GM19455 (cell line): Measurements from ENCODE around the gene ZNF25.
"Not testable (repeated sequence)": the region's sequence is repeated elsewhere in the genome, so short reads cannot be mapped to it uniquely, and the experiment has no call there.

Source experiments
- ATAC-seq: cut with Tn5 transposase; IDR thresholded peaks from one replicate; pipeline ENCODE4 v1.9.1; 2021; ENCODE audit not compliant: unreplicated experiment

The ZNF25 gene

GRCh38 chr10:37948210-37948609 is 28.2 kb downstream of the ZNF25 start:
- no peak for ATAC-seq

DNA sequence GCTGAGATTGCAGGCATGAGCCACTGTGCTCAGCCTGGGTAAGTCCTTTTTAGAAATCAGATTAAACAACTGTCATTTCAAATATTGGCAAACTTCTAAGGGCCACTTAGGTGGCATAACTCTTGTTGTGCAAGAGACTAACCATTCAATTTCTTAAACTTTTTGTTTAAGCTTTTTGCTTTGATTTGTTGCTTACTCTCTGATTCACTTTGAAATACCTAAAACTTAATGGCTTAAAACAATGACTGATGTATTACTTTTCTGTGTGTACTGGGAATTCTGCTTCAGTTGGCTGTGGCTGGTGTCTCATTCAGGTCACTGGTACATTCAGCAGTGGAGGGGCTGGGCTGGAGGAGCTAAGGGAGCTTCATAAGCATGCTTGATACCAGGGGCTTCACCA is 28.9 kb downstream of the ZNF25 start:
- no peak for ATAC-seq

GRCh38 chr10:37937864-37938263 is 38.6 kb downstream of the ZNF25 start:
- ATAC-seq: no peak

DNA sequence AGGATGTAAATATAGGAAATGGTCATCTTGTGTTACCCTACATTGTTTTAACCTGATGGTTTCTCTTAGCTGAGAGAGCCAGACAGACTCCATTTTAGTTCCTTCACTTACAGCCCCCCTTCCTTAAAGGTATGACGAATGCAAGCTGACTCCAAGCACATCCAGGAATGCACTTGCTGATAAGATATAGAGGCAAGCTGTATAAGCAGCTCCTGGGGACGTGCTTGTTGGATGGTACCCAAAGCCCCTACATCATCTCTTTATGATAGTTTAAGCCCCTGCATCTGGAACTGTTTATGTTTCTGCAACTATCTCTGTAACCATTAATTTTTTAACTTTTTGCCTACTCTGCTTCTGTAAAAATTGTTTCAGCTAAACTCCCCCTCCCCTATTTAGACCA is 41.7 kb downstream of the ZNF25 start:
- no peak for ATAC-seq

GRCh38 chr10:37930423-37930822 is 46.0 kb downstream of the ZNF25 start:
- ATAC-seq: no peak

DNA sequence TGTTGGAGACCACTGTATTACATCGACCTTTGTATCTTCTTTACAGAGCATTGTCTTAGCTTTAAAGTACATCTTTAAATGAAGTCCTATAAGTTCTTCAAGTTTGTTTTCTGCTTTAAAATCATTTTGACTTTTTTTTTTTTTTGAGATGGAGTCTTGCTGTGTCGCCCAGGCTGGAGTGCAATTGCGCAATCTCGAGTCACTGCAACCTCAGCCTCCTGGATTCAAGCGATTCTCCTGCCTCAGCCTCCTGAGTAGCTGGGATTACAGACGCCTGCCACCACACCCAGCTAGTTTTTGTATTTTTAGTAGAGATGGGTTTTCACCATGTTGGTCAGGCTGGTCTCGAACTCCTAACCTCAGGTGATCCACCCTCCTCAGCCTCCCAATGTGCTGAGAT is 68.3 kb downstream of the ZNF25 start:
- ATAC-seq: not testable (repeated sequence)

DNA sequence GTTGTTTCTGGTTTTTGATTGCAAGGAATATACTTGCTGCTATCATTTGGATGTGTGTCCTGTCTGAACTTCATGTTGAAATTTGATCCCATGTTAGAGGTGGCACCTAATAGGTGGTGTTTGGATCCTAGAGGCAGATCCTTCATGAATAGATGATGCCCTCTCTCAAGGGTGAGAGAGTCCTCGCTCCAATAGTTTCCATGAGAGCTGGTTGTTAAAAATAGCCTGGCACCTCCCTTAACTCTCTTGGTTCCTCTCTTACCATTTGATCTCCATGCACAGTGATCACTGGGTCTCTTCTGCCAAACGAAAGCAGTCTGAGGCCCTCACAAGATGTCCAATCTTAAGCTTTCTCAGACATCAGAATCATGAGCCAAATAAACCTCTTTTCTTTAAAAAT is 70.1 kb downstream of the ZNF25 start:
- no peak for ATAC-seq
